Hematopoietic multipotent progenitor cell treated with erythropoietin and hydrocortisone succinate and interleukin-3 and kit ligand, for 8 days (in vitro differentiated cells): ENCODE measurements around the gene AFF4.
"Not testable (repeated sequence)": the region's sequence is repeated elsewhere in the genome, so short reads cannot be mapped to it uniquely, and the experiment has no call there.

Experiments used
- DNase-seq: peaks from one replicate; pipeline ENCODE4 v3.0.0-alpha.2; 2015

The AFF4 gene

GRCh38 chr5:132963171-132964104, at the start of gene AFF4:
TSS of gene AFF4 (minus strand) at chr5:132963634. CDS start at chr5:132937189, 26,445 bp downstream.
- DNase-seq, result peak; percentile 94

- DNase-seq, result not testable (repeated sequence)
These were observed 45.0 kb upstream of the AFF4 start for GRCh38 chr5:133008455-133008854.

- DNase-seq, result no peak
These were observed 43.2 kb upstream of the AFF4 start for GRCh38 chr5:133006653-133007052.

GRCh38 chr5:132999246-132999645, 35.8 kb upstream of the AFF4 start:
- no peak for DNase-seq

- DNase-seq, result no peak
These were observed 35.1 kb upstream of the AFF4 start for GRCh38 chr5:132998556-132998955.

GRCh38 chr5:132996307-132996706, 32.9 kb upstream of the AFF4 start:
- DNase-seq, result no peak

GRCh38 chr5:132987531-132988408, 24.3 kb upstream of the AFF4 start:
- no peak for DNase-seq

GRCh38 chr5:132982971-132983370, 19.5 kb upstream of the AFF4 start:
- not testable (repeated sequence) for DNase-seq

GRCh38 chr5:132981288-132981687, 17.9 kb upstream of the AFF4 start:
- peak; percentile 51 for DNase-seq

- no peak for DNase-seq
These were observed 16.5 kb upstream of the AFF4 start for GRCh38 chr5:132979976-132980375.

- no peak for DNase-seq
These were observed 16.0 kb upstream of the AFF4 start for GRCh38 chr5:132979367-132979940.

GRCh38 chr5:132976852-132977251, 13.4 kb upstream of the AFF4 start:
- no peak for DNase-seq

GRCh38 chr5:132972436-132972828, 9.0 kb upstream of the AFF4 start:
- DNase-seq, result not testable (repeated sequence)

- peak; percentile 42 for DNase-seq
These were observed 8.3 kb upstream of the AFF4 start for GRCh38 chr5:132971483-132972435.

GRCh38 chr5:132965120-132965519, 1.7 kb upstream of the AFF4 start:
- no peak for DNase-seq

GRCh38 chr5:132962429-132963021, 909 bp downstream of the AFF4 start:
- peak; percentile 51 for DNase-seq

GRCh38 chr5:132961887-132962286, 1.5 kb downstream of the AFF4 start:
- DNase-seq, result peak; percentile 42

GRCh38 chr5:132961123-132961815, 2.2 kb downstream of the AFF4 start:
- not testable (repeated sequence) for DNase-seq

- not testable (repeated sequence) for DNase-seq
These were observed 7.2 kb downstream of the AFF4 start for GRCh38 chr5:132956166-132956799.

- no peak for DNase-seq
These were observed 9.7 kb downstream of the AFF4 start for GRCh38 chr5:132953710-132954109.
